Measurements from ENCODE around the gene PRXL2C. TPM values are rescaled to one million over a fixed set of nuclear protein-coding genes. Genes with fewer than 3 reads are reported as not detected.

Gene PRXL2C, protein sequence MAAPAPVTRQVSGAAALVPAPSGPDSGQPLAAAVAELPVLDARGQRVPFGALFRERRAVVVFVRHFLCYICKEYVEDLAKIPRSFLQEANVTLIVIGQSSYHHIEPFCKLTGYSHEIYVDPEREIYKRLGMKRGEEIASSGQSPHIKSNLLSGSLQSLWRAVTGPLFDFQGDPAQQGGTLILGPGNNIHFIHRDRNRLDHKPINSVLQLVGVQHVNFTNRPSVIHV
- total RNA-seq = 13.4 and 15.3 TPM in 2 replicates

DNA sequence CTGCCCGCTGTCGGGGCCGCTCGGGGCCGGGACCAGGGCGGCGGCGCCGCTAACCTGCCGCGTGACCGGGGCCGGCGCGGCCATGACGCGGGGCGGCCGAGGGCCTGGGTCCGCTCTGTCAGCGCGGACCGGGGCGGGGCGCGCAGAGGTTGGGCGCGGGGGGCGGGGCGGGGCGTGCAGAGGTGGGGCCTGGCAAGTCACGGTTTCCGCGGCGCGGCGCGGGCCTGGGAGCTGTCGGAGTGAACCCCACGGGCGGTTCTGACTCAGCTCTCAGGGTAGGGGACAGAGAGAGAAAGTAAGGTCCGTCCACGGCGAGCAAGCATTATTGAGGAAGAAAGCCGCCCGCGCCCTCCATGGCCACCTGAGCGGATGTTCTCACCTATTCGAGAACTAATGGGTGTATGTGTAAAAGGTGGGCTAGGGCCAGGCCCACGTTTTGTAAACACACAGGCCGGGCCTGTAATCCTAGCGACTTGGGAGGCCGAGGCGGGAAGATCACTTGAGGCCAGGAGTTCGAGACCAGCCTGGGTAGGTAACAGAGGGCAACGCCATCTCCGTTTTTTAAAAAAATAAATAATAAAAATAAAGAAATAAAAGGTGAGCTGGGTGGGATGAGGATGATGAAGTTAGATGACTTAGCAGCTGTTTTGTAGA is at the start of gene PRXL2C:
PRXL2C (minus strand) TSS at position 120 of the 654 bp plus-strand sequence; CDS start at position 84, 36 bp downstream.

DNA sequence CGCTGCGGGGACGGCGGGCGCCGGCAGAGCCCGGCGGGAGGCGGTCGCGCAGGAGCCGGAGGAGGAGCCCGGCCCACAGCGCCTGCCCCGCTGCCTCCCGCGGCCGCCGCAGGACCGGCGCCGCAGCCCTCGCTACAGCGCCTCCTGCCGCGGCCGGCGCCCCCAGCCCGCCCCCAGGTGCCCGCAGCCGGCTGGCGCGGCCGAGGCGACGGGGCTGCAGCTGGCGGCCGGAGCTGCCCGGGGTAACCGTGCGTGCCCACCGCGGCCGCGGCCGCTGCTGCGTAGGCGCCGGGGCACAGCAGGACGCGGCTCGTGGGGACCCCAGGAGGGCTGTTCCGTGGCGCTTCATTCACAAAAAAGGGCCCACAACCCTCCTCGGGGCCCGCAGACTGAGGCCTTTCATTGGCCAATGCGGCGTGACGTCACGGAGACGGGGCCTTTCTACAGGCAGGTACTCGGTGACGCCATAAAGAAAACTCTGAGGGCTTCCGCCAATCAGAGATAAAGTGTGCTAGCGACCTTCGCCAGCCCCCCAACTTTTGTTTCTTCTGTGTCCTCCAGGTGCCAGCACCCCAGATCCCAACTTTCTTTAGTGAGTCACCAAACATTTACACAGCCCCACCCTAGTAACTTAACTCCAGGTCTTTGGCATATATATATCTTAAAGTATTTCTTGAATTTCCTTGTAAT is 35.5 kb downstream of the PRXL2C start, which contains the start of gene CDC14B:
CDC14B (minus strand) TSS at position 353 of the 690 bp plus-strand sequence. CDS start 465 bp downstream, outside the sequence.

Other genes starting within 250 kb of the PRXL2C start
- 3.6 and 5.8 TPM in 2 replicates for gene ZNF367, start 236.9 kb downstream of the PRXL2C start, total RNA-seq
- gene HABP4, start 205.1 kb downstream of the PRXL2C start, total RNA-seq = 6.1 and 8.7 TPM in 2 replicates
- 1.1 and 5.2 TPM in 2 replicates for gene CDC14B, start 35.5 kb downstream of the PRXL2C start, total RNA-seq
- 10.4 and 12.4 TPM in 2 replicates for gene ZNF510, start 122.8 kb upstream of the PRXL2C start, total RNA-seq
- 2.4 and 3.3 TPM in 2 replicates for gene ZNF782, start 199.2 kb upstream of the PRXL2C start, total RNA-seq

Measured in endothelial cell of coronary artery (primary cell).